Mucosa of descending colon (tissue), 3 donors: ENCODE measurements around the gene PLEKHH2. TPM values are rescaled to one million over a fixed set of nuclear protein-coding genes. Genes with fewer than 3 reads are reported as not detected.

Experiments
- ATAC-seq: fragments of 200-7000 bp; cut with Tn5 transposase; one replicate; pipeline ENCODE4 v1.9.1; 2020; ENCODE audit warnings: mild to moderate bottlenecking, moderate library complexity
- DNase-seq, 3 donors: peaks; one replicate each; pipeline ENCODE4 v3.0.0-alpha.2; 2020
- H3K36me3 ChIP-seq: fragments of 200-600 bp; one replicate; pipeline ENCODE4 v1.8.0; 2021; ENCODE audit warnings: low read depth, mild to moderate bottlenecking
- H3K4me1 ChIP-seq: fragments of 200-600 bp; one replicate; pipeline ENCODE4 v1.8.0; 2021; ENCODE audit warnings: low read depth, mild to moderate bottlenecking
- H3K4me3 ChIP-seq: fragments of 200-600 bp; one replicate; pipeline ENCODE4 v1.8.0; 2021; ENCODE audit warnings: mild to moderate bottlenecking
- H3K9me3 ChIP-seq: fragments of 200-600 bp; one replicate; pipeline ENCODE4 v1.8.0; 2021; ENCODE audit warnings: mild to moderate bottlenecking
- intact Hi-C, 2 donors: fragments of 100-400 bp; cut with DNase I in 1 of 2; cut with micrococcal nuclease in 1 of 2; formaldehyde crosslinking; loops; one replicate each; pipeline versions ENCODE4 v1.11.0 to v1.11.1; 2022; cut with DNase I, micrococcal nuclease
- total RNA-seq, 3 donors: library from RNA; stranded (reverse); fragmentation: NEBNext Ultra II Directional in 2 of 3; extraction: Animal tissue kit (Norgen Biotek cat#: 25700) in 2 of 3; gene quantifications; one replicate each; pipeline versions ENCODE4 v1.2.1 to v1.2.4, GENCODE V29; 2021 to 2023
- TF ChIP-seq, protein P1 (sequence below): fragments of 200-600 bp; IDR thresholded peaks from one replicate; pipeline ENCODE4 v1.8.0; 2022; ENCODE audit warnings: antibody characterized with exemption, mild to moderate bottlenecking
- donor health status: DM: no; HTN: no; CAD: no; lungs with moderate emphysema.
- donor health status: DM: no; HTN: no; CAD: no.
- donor health status: DM: no; HTN: yes; CAD: no.

Gene PLEKHH2
- total RNA-seq, 3 donors from 2014 or later = 2.6 to 25.6 (median 4.1) TPM

DNA sequence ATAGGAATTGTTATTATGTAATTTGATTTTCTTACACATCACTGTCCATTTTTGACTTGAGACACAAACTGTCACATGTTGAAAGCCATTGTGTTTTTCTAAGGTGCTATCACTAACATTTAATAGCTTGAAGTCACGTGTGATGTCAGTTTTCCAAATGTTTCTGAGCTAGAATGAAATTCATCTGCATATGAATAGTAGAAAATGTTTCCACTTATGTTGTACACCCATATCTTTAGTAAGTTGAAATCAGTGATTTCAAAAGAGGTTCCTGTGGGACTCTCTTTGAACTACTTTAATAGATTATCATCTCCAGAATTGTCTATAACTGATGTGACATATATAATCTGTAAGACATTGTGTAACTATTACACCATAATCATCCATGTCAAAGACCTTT, 173.8 kb downstream of the PLEKHH2 start:
- H3K36me3 ChIP-seq = no peaks in the 10 kb centered on the region
- H3K4me1 ChIP-seq = no peaks in the 10 kb centered on the region
- H3K4me3 ChIP-seq = no peak overlapping the region
- TF ChIP-seq, protein P1, sequence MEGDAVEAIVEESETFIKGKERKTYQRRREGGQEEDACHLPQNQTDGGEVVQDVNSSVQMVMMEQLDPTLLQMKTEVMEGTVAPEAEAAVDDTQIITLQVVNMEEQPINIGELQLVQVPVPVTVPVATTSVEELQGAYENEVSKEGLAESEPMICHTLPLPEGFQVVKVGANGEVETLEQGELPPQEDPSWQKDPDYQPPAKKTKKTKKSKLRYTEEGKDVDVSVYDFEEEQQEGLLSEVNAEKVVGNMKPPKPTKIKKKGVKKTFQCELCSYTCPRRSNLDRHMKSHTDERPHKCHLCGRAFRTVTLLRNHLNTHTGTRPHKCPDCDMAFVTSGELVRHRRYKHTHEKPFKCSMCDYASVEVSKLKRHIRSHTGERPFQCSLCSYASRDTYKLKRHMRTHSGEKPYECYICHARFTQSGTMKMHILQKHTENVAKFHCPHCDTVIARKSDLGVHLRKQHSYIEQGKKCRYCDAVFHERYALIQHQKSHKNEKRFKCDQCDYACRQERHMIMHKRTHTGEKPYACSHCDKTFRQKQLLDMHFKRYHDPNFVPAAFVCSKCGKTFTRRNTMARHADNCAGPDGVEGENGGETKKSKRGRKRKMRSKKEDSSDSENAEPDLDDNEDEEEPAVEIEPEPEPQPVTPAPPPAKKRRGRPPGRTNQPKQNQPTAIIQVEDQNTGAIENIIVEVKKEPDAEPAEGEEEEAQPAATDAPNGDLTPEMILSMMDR = no peak
- no peak for DNase-seq
- ATAC-seq = no peak
- no peaks in the 10 kb centered on the region for H3K9me3 ChIP-seq
- intact Hi-C loops = no loop called here

DNA sequence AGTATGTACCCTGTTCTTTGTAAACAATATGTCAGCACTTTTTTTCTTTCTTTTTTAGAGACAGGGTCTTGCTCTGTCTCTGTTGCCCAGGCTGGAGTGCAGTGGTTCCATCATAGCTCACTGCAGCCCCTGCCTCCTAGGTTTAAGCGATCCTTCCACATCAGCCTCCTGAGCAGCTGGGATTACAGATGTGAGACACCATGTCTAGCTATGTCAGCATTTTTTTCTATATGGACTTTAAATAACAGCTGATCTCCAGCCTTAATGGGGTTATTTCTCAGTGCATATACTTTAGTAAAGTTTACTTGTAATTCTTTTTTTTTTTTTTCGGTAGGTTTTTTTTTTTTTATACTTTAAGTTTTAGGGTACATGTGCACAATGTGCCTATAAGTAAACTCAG, 174.9 kb downstream of the PLEKHH2 start:
- DNase-seq (no peak), ATAC-seq (no peak)
- H3K4me1 ChIP-seq = no peaks in the 10 kb centered on the region
- no peak overlapping the region for H3K4me3 ChIP-seq
- H3K9me3 ChIP-seq = no peaks in the 10 kb centered on the region
- no peaks in the 10 kb centered on the region for H3K36me3 ChIP-seq
- TF ChIP-seq, protein P1 = no peak
- intact Hi-C loops = no loop called here

DNA sequence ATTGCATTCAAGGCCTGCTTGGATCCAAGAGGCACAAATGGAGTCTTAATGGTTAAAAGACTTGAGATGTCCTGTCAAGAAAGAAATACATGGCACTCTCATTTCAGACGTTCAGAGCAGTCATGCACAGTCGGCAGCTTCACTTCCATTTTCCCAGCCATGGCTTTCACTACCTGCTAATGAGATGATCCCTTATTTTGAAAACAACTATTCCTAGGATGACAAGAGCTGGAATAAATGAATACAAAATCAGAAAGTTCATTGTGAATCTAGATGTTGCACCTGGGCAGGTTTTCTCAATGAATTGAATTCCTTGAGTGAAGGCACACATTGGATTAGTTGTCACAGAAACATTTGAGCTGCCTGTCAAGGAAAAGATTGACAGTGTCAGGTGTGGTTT, 175.9 kb downstream of the PLEKHH2 start:
- TF ChIP-seq, protein P1 = no peak
- no peak for ATAC-seq

DNA sequence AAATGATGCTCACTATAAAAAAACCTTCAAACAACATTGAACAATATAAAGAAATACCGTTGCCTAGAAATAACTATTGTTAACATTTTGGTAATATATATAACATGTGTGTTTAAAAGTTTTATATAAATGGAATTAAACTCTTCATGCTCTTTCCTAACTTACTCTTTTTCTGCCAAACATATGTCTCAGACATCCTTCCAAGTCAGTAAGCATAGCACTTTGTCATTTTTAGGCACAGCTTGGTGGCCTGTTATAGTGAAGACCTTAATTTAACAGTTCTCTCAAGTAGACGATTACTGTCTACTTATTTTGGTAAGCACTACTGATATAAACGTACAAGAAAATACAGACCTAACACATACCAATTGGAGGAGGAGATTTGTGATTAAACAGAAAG, 177.7 kb downstream of the PLEKHH2 start:
- TF ChIP-seq, protein P1 = no peak
- H3K4me3 ChIP-seq = no peak overlapping the region
- ATAC-seq (no peak), DNase-seq (no peak)
- H3K4me1 ChIP-seq = peaks cover 7% of the 10 kb centered on the region
- H3K9me3 ChIP-seq = no peaks in the 10 kb centered on the region
- intact Hi-C loops = no loop called here
- no peaks in the 10 kb centered on the region for H3K36me3 ChIP-seq

More for the DNA sequence above, 175.9 kb downstream of the PLEKHH2 start:
- no peaks in the 10 kb centered on the region for H3K36me3 ChIP-seq
- no peaks in the 10 kb centered on the region for H3K9me3 ChIP-seq
- intact Hi-C loops = no loop called here
- DNase-seq = no peak
- H3K4me1 ChIP-seq = no peaks in the 10 kb centered on the region
- no peak overlapping the region for H3K4me3 ChIP-seq

Other genes starting within 250 kb of the PLEKHH2 start
- 10 to 100 TPM; 20.1 to 26.7 (median 25.3) TPM for gene THADA, start 41.2 kb upstream of the PLEKHH2 start, total RNA-seq
- 1 to 10 TPM in 1 of 3 donors, under 1 TPM in 1, not detected in 1; 0.67 to 1.4 TPM for gene C1GALT1C1L, start 39.2 kb downstream of the PLEKHH2 start, total RNA-seq
- 10 to 100 TPM; 15.3 to 19.0 (median 18.1) TPM for gene DYNC2LI1, start 136.8 kb downstream of the PLEKHH2 start, total RNA-seq
- gene ABCG5, start 201.6 kb downstream of the PLEKHH2 start, total RNA-seq = under 1 TPM in 1 of 3 donors, not detected in 2; 0.22 TPM
- gene ABCG8, start 201.7 kb downstream of the PLEKHH2 start, total RNA-seq = under 1 TPM; 0.06 to 0.87 (median 0.49) TPM